Stomach smooth muscle (tissue), 2 donors: ENCODE measurements around the gene NBEA.

ENCODE experiments used
- H3K27ac ChIP-seq: one replicate; pipeline ENCODE4 v1.7.0; 2013; ENCODE audit warnings: mild to moderate bottlenecking, low read length, inconsistent platforms
- H3K27me3 ChIP-seq, 2 donors: one replicate each; pipeline ENCODE4 v1.7.0; 2013; ENCODE audit warnings: low read length in 2 of 2; ENCODE audit not compliant: insufficient read depth in 2 of 2, control insufficient read depth in 1 of 2
- H3K36me3 ChIP-seq, 2 donors: one replicate each; pipeline ENCODE4 v1.7.0; 2013; ENCODE audit warnings: low read length in 2 of 2; ENCODE audit not compliant: control insufficient read depth in 2 of 2, insufficient read depth in 2 of 2
- H3K4me1 ChIP-seq: one replicate; pipeline ENCODE4 v1.7.0; 2013; ENCODE audit warnings: low read length; ENCODE audit not compliant: control insufficient read depth, insufficient read depth
- H3K4me3 ChIP-seq, 2 donors: one replicate each; pipeline ENCODE4 v1.7.0; 2013; ENCODE audit warnings: low read length in 2 of 2
- H3K9ac ChIP-seq, 2 donors: one replicate each; pipeline ENCODE4 v1.7.0; 2013; ENCODE audit warnings: low read length in 2 of 2, mild to moderate bottlenecking in 1 of 2
- H3K9me3 ChIP-seq, 2 donors: one replicate each; pipeline ENCODE4 v1.7.0; 2013; ENCODE audit warnings: low read length in 2 of 2; ENCODE audit not compliant: control insufficient read depth in 2 of 2
- donor health status: healthy.
- donor health status: Pancreatic carcinoma.

The NBEA gene

GRCh38 chr13:35687336-35687735 lies 745.3 kb downstream of the NBEA start:
- H3K9me3 ChIP-seq = no peaks in the 10 kb centered on the region
- no peak overlapping the region for H3K9ac ChIP-seq
- no peak overlapping the region for H3K27ac ChIP-seq
- H3K27me3 ChIP-seq = no peaks in the 10 kb centered on the region
- H3K4me3 ChIP-seq = no peak overlapping the region
- H3K36me3 ChIP-seq = no peaks in the 10 kb centered on the region
- no peaks in the 10 kb centered on the region for H3K4me1 ChIP-seq

GRCh38 chr13:35690581-35691207 lies 748.6 kb downstream of the NBEA start:
- no peak overlapping the region for H3K9ac ChIP-seq
- H3K27me3 ChIP-seq = no peaks in the 10 kb centered on the region
- H3K9me3 ChIP-seq = no peaks in the 10 kb centered on the region
- peaks cover 3% of the 10 kb centered on the region for H3K4me1 ChIP-seq
- no peak overlapping the region for H3K4me3 ChIP-seq
- H3K36me3 ChIP-seq = no peaks in the 10 kb centered on the region
- H3K27ac ChIP-seq = no peak overlapping the region

GRCh38 chr13:35693134-35693784 lies 751.2 kb downstream of the NBEA start:
- H3K27me3 ChIP-seq = no peaks in the 10 kb centered on the region
- no peak overlapping the region for H3K4me3 ChIP-seq
- no peaks in the 10 kb centered on the region for H3K9me3 ChIP-seq
- H3K9ac ChIP-seq = no peak overlapping the region
- no peaks in the 10 kb centered on the region for H3K36me3 ChIP-seq
- H3K4me1 ChIP-seq = peaks cover 3% of the 10 kb centered on the region
- H3K27ac ChIP-seq = no peak overlapping the region

- H3K4me1 ChIP-seq = peaks cover 6% of the 10 kb centered on the region
- no peaks in the 10 kb centered on the region for H3K27me3 ChIP-seq
Measured at GRCh38 chr13:35694031-35694430, 752.0 kb downstream of the NBEA start.

GRCh38 chr13:35694549-35695447 lies 752.7 kb downstream of the NBEA start:
- Histone ChIP-seq H3K9ac (no peak overlapping the region), H3K36me3 (no peaks in the 10 kb centered on the region), H3K27ac (no peak overlapping the region), H3K4me3 (no peak overlapping the region), H3K4me1 (peaks cover 11% of the 10 kb centered on the region), H3K27me3 (no peaks in the 10 kb centered on the region), H3K9me3 (no peaks in the 10 kb centered on the region)

More at GRCh38 chr13:35694031-35694430, 752.0 kb downstream of the NBEA start:
- no peak overlapping the region for H3K4me3 ChIP-seq
- no peaks in the 10 kb centered on the region for H3K9me3 ChIP-seq
- H3K36me3 ChIP-seq = no peaks in the 10 kb centered on the region
- no peak overlapping the region for H3K9ac ChIP-seq
- no peak overlapping the region for H3K27ac ChIP-seq

- H3K36me3 ChIP-seq = no peaks in the 10 kb centered on the region
- H3K4me3 ChIP-seq = no peak overlapping the region
- H3K9ac ChIP-seq = no peak overlapping the region
- no peak overlapping the region for H3K27ac ChIP-seq
- no peaks in the 10 kb centered on the region for H3K9me3 ChIP-seq
- peaks cover 16% of the 10 kb centered on the region for H3K4me1 ChIP-seq
- no peaks in the 10 kb centered on the region for H3K27me3 ChIP-seq
Measured at GRCh38 chr13:35695448-35695770, 753.3 kb downstream of the NBEA start.

- no peaks in the 10 kb centered on the region for H3K9me3 ChIP-seq
- no peaks in the 10 kb centered on the region for H3K36me3 ChIP-seq
- H3K27ac ChIP-seq = no peak overlapping the region
- no peaks in the 10 kb centered on the region for H3K27me3 ChIP-seq
- H3K4me3 ChIP-seq = no peak overlapping the region
- H3K4me1 ChIP-seq = peaks cover 23% of the 10 kb centered on the region
- no peak overlapping the region for H3K9ac ChIP-seq
Measured at GRCh38 chr13:35697186-35697730, 755.2 kb downstream of the NBEA start.

- H3K9me3 ChIP-seq = no peaks in the 10 kb centered on the region
- H3K4me3 ChIP-seq = peak overlapping the region; percentile 42 to 58
- no peaks in the 10 kb centered on the region for H3K27me3 ChIP-seq
- no peak overlapping the region for H3K9ac ChIP-seq
- peaks cover 21% of the 10 kb centered on the region for H3K4me1 ChIP-seq
- H3K27ac ChIP-seq = no peak overlapping the region
- H3K36me3 ChIP-seq = no peaks in the 10 kb centered on the region
Measured at GRCh38 chr13:35698911-35699576, 757.0 kb downstream of the NBEA start.

- H3K9me3 ChIP-seq = no peaks in the 10 kb centered on the region
- peaks cover 21% of the 10 kb centered on the region for H3K4me1 ChIP-seq
- no peak overlapping the region for H3K9ac ChIP-seq
- H3K4me3 ChIP-seq = peak overlapping the region; percentile 42 to 58
- no peaks in the 10 kb centered on the region for H3K36me3 ChIP-seq
- peak overlapping the region; percentile 11 for H3K27ac ChIP-seq
- no peaks in the 10 kb centered on the region for H3K27me3 ChIP-seq
Measured at GRCh38 chr13:35699825-35700510, 757.9 kb downstream of the NBEA start.

- Histone ChIP-seq H3K4me3 (peak overlapping the region in 1 of 2 donors; percentile 3), H3K4me1 (peaks cover 21% of the 10 kb centered on the region), H3K27ac (peak overlapping the region; percentile 11), H3K27me3 (no peaks in the 10 kb centered on the region), H3K9ac (no peak overlapping the region), H3K36me3 (no peaks in the 10 kb centered on the region), H3K9me3 (no peaks in the 10 kb centered on the region)
Measured at GRCh38 chr13:35700671-35701070, 758.6 kb downstream of the NBEA start.
